ENCODE data around the gene SMURF2.

The SMURF2 gene

DNA sequence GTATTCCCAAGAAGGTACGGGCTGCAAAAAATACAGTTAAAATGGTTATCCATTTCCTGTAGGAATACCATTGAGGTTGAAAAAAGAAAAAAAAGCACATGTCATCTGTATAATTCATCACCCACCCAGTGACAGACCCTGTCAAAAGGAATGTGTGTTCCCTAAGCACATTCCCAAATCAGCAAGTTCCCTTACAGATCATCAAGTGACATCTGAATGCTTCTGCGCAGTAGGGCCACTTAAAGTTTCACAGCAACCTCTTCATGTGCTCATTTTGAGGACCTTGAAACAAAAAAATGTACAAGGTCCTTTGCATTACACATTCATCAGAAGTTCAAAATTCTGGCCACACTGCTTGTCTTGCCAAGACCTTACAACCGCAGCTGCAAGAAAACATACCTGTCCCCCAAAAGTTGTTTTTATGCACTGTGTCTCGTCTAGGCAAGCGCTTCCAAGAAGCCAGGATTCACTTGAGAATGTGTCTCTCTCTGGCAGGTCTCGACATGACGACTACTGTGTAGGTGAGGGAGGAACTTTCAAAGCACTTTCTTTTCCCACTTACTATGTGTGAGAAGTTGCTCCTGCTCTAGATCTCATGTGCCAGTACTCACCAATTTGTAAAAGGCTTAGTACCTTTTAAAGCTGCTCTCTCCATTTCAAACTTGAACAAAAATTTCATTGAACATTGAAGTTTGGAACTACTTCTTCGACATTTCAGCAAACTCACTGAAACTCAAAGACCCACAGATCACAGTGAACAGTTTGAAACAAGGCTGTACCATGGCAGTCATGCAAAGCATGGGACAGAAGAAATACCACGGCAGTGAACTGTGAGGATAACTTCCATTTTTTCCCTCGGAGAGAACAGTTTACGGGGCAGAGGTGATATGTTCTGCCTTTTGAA is 161.0 kb downstream of the SMURF2 start:
- TF ChIP-seq GATA3 (IDR thresholded peaks at IDR 0.05; ENCODE audit: low read depth, low read length) (no peak), GATA2 (IDR thresholded peaks at IDR 0.05; ENCODE audit: low read depth, low read length) (no peak)

DNA sequence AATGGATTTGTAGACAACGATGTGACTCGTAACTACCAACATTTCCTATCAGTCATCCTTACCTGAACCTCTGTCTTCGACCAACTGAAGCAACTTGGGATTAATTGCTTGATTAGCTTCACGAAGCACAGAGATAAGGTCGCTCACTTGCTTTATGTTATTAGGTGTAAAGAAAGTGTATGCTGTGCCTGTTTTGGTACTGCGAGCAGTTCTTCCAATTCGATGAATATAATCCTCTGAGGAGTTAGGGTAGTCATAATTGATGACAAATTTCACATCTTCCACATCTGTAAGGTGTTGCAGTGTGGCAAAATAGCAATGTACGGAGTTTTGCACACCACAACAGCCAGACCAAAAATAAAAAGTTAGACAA is 161.6 kb downstream of the SMURF2 start:
- TF ChIP-seq GATA3 (IDR thresholded peaks at IDR 0.05; ENCODE audit: low read depth, low read length) (no peak), GATA2 (IDR thresholded peaks at IDR 0.05; ENCODE audit: low read depth, low read length) (no peak)

DNA sequence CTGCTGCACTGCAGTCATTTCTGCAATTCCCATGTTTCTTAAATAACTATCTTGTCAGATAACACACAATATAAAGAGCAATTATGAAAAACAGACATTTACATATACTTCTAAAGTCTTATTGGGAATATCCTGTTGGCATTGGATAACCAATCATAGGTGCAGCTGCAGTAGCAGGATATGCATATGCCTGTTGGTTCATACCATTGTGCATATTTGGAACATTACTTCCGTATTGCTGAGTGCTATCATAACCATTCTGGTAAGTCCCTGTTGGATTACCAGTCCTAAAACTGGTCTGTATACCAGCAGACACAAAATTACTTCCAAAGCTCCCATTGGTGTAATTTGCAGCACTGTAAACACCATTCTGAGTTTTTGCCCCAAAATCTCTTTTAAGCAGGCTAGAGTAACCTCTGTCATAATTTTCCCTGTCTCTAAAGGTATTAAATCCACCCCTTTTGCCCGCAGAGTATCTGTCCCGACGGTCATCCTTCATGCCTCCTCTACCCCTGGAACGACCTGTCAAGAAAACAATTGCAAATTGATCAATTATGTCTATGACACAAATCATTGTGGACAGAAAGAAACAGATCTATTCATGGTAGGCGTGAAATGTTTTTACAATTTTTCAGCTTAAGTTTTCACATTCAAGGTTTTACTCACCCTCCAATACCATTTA is 162.2 kb downstream of the SMURF2 start:
- TF ChIP-seq GATA3 (IDR thresholded peaks at IDR 0.05; ENCODE audit: low read depth, low read length): no peak
- no peak for TF ChIP-seq GATA2 (IDR thresholded peaks at IDR 0.05; ENCODE audit: low read depth, low read length)

DNA sequence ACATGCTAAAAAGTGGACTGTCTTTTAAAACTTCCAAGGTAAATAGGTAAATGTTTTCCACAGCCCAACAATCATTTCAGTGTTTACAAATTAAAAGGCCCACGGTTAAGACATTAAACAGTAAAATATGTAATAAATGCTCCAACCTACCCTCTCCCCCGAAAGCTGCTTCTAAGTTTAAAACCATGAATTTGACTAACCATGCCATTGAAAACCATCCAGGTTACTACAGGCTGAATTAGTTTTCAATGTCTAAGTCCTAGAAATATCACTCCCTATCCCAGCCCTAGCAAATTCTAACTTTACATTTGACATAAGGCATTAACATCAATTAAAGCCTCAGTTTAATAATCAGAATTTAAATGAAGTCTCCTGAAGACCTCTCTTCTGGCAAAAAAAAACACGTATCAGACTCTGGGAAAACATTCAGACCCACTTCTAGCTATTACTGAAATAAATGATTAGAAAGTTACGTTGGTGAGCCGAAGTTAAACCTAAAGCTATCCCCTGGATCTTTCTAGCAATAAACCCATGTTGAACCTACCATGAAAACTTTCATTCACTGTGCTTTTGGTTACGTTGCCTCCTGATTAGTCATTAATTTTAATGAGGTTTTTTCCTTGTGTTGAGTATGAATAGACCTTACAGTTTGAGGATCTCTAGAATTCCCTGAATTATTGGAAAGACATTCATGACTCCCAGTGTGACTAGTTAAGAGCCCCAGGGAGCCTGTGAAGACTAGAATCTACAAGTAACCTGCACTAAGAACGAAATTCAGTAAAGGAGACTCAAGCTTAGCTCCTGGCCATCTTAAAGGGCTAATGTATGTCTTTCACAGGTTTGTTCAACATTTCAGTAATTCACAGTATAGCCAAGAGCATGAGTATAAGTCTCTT is 163.6 kb downstream of the SMURF2 start:
- TF ChIP-seq GATA2 (IDR thresholded peaks at IDR 0.05; ENCODE audit: low read depth, low read length) (no peak), GATA3 (IDR thresholded peaks at IDR 0.05; ENCODE audit: low read depth, low read length) (no peak)

DNA sequence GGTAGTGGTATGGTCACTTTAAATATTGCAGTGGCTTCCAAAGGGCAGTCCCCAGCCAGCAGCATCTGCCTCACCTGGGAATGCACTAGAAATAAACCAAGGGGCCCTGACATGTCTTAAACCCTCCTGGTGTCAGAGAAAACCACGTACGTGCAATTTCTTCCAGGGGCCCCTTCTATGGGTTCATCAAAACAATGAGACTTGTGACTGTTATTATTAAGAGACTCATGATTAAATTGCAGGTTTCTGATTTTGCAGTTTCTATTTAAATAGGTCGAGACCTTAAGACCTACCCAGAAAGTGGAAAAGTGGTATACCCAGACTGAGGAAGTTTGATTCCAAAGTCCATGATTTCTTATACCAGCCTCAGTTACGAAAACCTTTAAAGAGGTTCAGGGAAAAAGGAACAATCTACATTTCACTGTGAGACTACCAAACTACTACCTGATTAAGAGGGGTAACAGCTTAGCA is 164.5 kb downstream of the SMURF2 start:
- TF ChIP-seq GATA3 (IDR thresholded peaks at IDR 0.05; ENCODE audit: low read depth, low read length): no peak
- no peak for TF ChIP-seq GATA2 (IDR thresholded peaks at IDR 0.05; ENCODE audit: low read depth, low read length)

DNA sequence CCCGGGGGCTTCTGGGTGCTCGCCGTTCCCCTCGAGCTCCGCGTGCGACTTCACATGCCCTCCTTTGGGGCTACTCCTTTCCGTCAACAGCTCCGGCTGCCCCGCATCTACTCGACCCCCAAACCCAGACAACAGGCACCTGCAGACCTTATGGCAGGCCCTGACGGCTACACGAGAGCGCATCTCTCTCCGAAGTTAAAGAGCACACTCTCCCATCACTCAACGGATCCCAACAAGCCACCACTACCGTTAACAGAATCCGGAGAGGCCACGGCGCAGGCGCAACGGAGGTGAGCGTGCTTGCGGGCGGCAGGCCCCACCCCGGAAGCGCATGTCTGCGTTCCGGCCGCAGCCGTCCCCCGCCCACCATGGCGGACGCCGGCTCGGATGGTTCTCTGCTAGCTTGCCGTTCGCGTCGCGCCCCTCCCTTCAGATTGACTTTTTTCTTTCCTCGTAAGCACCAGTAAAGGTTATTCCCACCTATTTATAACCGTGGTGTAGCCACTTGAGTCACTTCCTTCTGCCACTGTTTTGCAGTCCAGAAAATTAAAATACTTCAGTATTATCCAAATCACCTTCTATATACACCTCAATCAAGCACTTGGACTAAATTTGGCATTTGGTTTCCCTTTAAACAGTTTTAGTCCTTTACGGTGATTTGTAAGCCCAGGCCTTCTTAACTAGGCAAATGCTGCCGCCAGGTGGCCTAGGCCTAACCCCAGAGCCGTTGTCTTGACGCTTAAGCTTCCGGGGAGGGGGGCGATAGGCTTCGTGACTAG is 165.1 kb downstream of the SMURF2 start, which contains the start of gene POLG2:
TSS of gene POLG2 (minus strand) at position 269 of the 779 bp plus-strand sequence. CDS start at position 183, 86 bp downstream.
- TF ChIP-seq GATA3 (IDR thresholded peaks at IDR 0.05; ENCODE audit: low read depth, low read length) (no peak), GATA2 (IDR thresholded peaks at IDR 0.05; ENCODE audit: low read depth, low read length) (no peak)

DNA sequence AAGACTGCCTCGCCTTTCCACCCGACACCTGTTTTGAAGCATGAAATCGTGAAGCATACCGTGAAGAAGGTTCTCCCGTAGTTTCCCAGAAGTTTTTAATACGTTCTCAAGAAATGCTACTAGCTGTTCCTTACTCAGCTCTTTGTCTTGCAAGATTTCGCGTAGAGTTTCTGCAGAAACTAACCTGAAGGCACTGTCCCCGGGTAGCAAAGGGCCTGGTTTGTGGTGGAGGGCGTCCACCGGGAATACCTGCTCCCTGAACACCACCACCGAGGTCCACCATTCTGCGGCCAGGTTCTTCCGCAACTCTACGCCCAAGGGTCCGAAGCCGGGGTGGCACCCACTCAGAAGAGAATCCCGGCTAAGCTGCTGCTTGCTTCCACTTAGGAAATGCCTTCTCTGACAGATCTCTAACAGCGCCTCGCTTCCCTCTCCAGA is 165.7 kb downstream of the SMURF2 start:
- TF ChIP-seq GATA3 (IDR thresholded peaks at IDR 0.05; ENCODE audit: low read depth, low read length): no peak
